GM23338 (cell line): Measurements from ENCODE around the gene ADCK2.
"Not testable (repeated sequence)": the region's sequence is repeated elsewhere in the genome, so short reads cannot be mapped to it uniquely, and the experiment has no call there.

Source experiments
- TF ChIP-seq, protein P1 (sequence below): IDR thresholded peaks from one replicate; pipeline ENCODE4 v1.6.1; 2018; ENCODE audit warnings: antibody characterized with exemption; ENCODE audit not compliant: unreplicated experiment
- TF ChIP-seq, protein P2 (sequence below), 2 experiments: fragments of 200-600 bp in 1 of 2; sonication (generic) in 1 of 2; conservative IDR thresholded peaks; 2 replicates each; pipeline versions ENCODE4 v1.5.1 to v1.6.1; 2016 to 2017; ENCODE audit warnings: antibody characterized with exemption in 2 of 2, low read depth in 2 of 2, mild to moderate bottlenecking in 2 of 2, moderate library complexity in 1 of 2

DNA sequence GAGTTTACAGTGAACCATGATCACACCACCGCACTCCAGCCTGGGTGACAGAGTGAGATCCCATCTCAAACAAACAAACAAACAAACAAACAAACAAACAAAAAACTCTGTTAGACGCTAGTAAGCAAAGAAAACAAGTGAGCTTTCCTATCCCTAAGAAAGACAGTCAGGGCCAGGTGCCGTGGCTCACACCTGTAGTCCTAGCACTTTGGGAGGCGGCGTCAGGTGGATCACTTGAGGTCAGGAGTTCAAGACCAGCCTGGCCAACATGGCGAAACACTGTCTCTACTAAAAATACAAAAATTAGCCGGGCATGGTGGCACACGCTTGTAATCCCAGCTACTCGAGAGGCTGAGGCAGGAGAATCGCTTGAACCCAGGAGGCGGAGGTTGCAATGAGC is 4.2 kb downstream of the ADCK2 start:
- TF ChIP-seq, protein P1, sequence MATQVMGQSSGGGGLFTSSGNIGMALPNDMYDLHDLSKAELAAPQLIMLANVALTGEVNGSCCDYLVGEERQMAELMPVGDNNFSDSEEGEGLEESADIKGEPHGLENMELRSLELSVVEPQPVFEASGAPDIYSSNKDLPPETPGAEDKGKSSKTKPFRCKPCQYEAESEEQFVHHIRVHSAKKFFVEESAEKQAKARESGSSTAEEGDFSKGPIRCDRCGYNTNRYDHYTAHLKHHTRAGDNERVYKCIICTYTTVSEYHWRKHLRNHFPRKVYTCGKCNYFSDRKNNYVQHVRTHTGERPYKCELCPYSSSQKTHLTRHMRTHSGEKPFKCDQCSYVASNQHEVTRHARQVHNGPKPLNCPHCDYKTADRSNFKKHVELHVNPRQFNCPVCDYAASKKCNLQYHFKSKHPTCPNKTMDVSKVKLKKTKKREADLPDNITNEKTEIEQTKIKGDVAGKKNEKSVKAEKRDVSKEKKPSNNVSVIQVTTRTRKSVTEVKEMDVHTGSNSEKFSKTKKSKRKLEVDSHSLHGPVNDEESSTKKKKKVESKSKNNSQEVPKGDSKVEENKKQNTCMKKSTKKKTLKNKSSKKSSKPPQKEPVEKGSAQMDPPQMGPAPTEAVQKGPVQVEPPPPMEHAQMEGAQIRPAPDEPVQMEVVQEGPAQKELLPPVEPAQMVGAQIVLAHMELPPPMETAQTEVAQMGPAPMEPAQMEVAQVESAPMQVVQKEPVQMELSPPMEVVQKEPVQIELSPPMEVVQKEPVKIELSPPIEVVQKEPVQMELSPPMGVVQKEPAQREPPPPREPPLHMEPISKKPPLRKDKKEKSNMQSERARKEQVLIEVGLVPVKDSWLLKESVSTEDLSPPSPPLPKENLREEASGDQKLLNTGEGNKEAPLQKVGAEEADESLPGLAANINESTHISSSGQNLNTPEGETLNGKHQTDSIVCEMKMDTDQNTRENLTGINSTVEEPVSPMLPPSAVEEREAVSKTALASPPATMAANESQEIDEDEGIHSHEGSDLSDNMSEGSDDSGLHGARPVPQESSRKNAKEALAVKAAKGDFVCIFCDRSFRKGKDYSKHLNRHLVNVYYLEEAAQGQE, result not testable (repeated sequence)
- TF ChIP-seq, protein P2, sequence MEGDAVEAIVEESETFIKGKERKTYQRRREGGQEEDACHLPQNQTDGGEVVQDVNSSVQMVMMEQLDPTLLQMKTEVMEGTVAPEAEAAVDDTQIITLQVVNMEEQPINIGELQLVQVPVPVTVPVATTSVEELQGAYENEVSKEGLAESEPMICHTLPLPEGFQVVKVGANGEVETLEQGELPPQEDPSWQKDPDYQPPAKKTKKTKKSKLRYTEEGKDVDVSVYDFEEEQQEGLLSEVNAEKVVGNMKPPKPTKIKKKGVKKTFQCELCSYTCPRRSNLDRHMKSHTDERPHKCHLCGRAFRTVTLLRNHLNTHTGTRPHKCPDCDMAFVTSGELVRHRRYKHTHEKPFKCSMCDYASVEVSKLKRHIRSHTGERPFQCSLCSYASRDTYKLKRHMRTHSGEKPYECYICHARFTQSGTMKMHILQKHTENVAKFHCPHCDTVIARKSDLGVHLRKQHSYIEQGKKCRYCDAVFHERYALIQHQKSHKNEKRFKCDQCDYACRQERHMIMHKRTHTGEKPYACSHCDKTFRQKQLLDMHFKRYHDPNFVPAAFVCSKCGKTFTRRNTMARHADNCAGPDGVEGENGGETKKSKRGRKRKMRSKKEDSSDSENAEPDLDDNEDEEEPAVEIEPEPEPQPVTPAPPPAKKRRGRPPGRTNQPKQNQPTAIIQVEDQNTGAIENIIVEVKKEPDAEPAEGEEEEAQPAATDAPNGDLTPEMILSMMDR (conservative IDR thresholded peaks at IDR 0.05; ENCODE audit: low read depth in 2 of 2), result not testable (repeated sequence)
